ENCODE results near the gene DNAJC15. TPM values are rescaled to one million over a fixed set of nuclear protein-coding genes. Genes with fewer than 3 reads are reported as not detected.
"Not testable (repeated sequence)": the region's sequence is repeated elsewhere in the genome, so short reads cannot be mapped to it uniquely, and the experiment has no call there.

DNAJC15 gene
- polyA plus RNA-seq, 3 donors from 2014 or later = 10.3 to 22.4 (median 22.3) TPM

- Mint-ChIP-seq H3K4me3 (no peak overlapping the region), H3K27ac (no peak overlapping the region), H3K27me3 (ENCODE audit: low read depth in 3 of 3) (no peaks in the 10 kb centered on the region), H3K4me1 (peaks cover 15 to 19% of the 10 kb centered on the region in 2 donors), H3K9me3 (no peaks in the 10 kb centered on the region), H3K36me3 (peaks cover 5 to 16% (median 7%) of the 10 kb centered on the region in 3 donors)
- no peak for DNase-seq
These were observed 38.3 kb downstream of the DNAJC15 start for GRCh38 chr13:43061496-43062280.

- DNase-seq = no peak
- Mint-ChIP-seq H3K27ac (peak overlapping the region in 3 of 6 donors; percentile 32 to 44 (median 40)), H3K9me3 (no peaks in the 10 kb centered on the region), H3K36me3 (peaks cover 4 to 15% (median 7%) of the 10 kb centered on the region in 3 donors), H3K4me1 (peaks cover 14 to 32% of the 10 kb centered on the region in 2 donors), H3K4me3 (no peak overlapping the region), H3K27me3 (ENCODE audit: low read depth in 3 of 3) (no peaks in the 10 kb centered on the region)
These were observed 48.4 kb downstream of the DNAJC15 start for GRCh38 chr13:43071824-43072223.

- Mint-ChIP-seq H3K9me3 (no peaks in the 10 kb centered on the region), H3K4me3 (no peak overlapping the region), H3K27me3 (ENCODE audit: low read depth in 3 of 3) (no peaks in the 10 kb centered on the region), H3K4me1 (peaks cover 14 to 37% of the 10 kb centered on the region in 2 donors), H3K36me3 (peaks cover 4 to 15% (median 7%) of the 10 kb centered on the region in 3 donors), H3K27ac (no peak overlapping the region)
- no peak for DNase-seq
These were observed 49.0 kb downstream of the DNAJC15 start for GRCh38 chr13:43072394-43072793.

- Mint-ChIP-seq H3K36me3 (peaks cover under 1 to 9% (median 4%) of the 10 kb centered on the region in 3 donors), H3K27me3 (ENCODE audit: low read depth in 3 of 3) (no peaks in the 10 kb centered on the region), H3K27ac (peak overlapping the region in 3 of 6 donors; percentile 39 to 60 (median 60)), H3K9me3 (no peaks in the 10 kb centered on the region), H3K4me1 (peaks cover 14 to 37% of the 10 kb centered on the region in 2 donors), H3K4me3 (peak overlapping the region in 1 of 5 donors; percentile 29)
- DNase-seq = no peak
These were observed 51.6 kb downstream of the DNAJC15 start for GRCh38 chr13:43074824-43075510.

GRCh38 chr13:43075511-43075902 lies 52.1 kb downstream of the DNAJC15 start:
- Mint-ChIP-seq H3K4me1 (peaks cover 14 to 37% of the 10 kb centered on the region in 2 donors), H3K36me3 (peaks cover 5 to 11% (median 7%) of the 10 kb centered on the region in 3 donors)
- H3K27me3 Mint-ChIP-seq (ENCODE audit: low read depth in 3 of 3); H3K4me3 Mint-ChIP-seq; H3K9me3 Mint-ChIP-seq; DNase-seq; H3K27ac Mint-ChIP-seq: not testable (repeated sequence)

GRCh38 chr13:43077046-43077445 lies 53.7 kb downstream of the DNAJC15 start:
- Mint-ChIP-seq H3K27ac (no peak overlapping the region), H3K4me1 (peaks cover 10 to 37% of the 10 kb centered on the region in 2 donors), H3K9me3 (no peaks in the 10 kb centered on the region), H3K27me3 (ENCODE audit: low read depth in 3 of 3) (peaks cover 0 to under 1% (median 0%) of the 10 kb centered on the region in 3 donors), H3K4me3 (no peak overlapping the region), H3K36me3 (peaks cover 10 to 11% (median 10%) of the 10 kb centered on the region in 3 donors)
- DNase-seq = no peak

- no peak overlapping the region for H3K4me3 Mint-ChIP-seq
These were observed 54.1 kb downstream of the DNAJC15 start for GRCh38 chr13:43077461-43077860.

GRCh38 chr13:43077906-43078305 lies 54.5 kb downstream of the DNAJC15 start:
- Mint-ChIP-seq H3K36me3 (peaks cover 8 to 10% (median 10%) of the 10 kb centered on the region in 3 donors), H3K9me3 (no peaks in the 10 kb centered on the region), H3K4me1 (peaks cover 8 to 35% of the 10 kb centered on the region in 2 donors), H3K27me3 (ENCODE audit: low read depth in 3 of 3) (peaks cover 0 to 2% (median 0%) of the 10 kb centered on the region in 3 donors), H3K4me3 (no peak overlapping the region), H3K27ac (peak overlapping the region in 1 of 6 donors; percentile 32)
- DNase-seq = no peak

More at GRCh38 chr13:43077461-43077860, 54.1 kb downstream of the DNAJC15 start:
- no peaks in the 10 kb centered on the region for H3K9me3 Mint-ChIP-seq
- H3K4me1 Mint-ChIP-seq = peaks cover 8 to 37% of the 10 kb centered on the region in 2 donors
- H3K36me3 Mint-ChIP-seq = peaks cover 10 to 11% (median 10%) of the 10 kb centered on the region in 3 donors
- DNase-seq = no peak
- no peak overlapping the region for H3K27ac Mint-ChIP-seq
- H3K27me3 Mint-ChIP-seq (ENCODE audit: low read depth in 3 of 3) = peaks cover 0 to 2% (median 0%) of the 10 kb centered on the region in 3 donors

- Mint-ChIP-seq H3K4me1 (peaks cover 8 to 30% of the 10 kb centered on the region in 2 donors), H3K4me3 (no peak overlapping the region), H3K27ac (no peak overlapping the region), H3K27me3 (ENCODE audit: low read depth in 3 of 3) (peaks cover 0 to 2% (median 0%) of the 10 kb centered on the region in 3 donors), H3K9me3 (no peaks in the 10 kb centered on the region), H3K36me3 (peaks cover 6 to 10% (median 10%) of the 10 kb centered on the region in 3 donors)
- no peak for DNase-seq
These were observed 55.0 kb downstream of the DNAJC15 start for GRCh38 chr13:43078399-43078798.

- DNase-seq = no peak
- H3K4me3 Mint-ChIP-seq = no peak overlapping the region
- no peak overlapping the region for H3K27ac Mint-ChIP-seq
- peaks cover 6 to 10% (median 10%) of the 10 kb centered on the region in 3 donors for H3K36me3 Mint-ChIP-seq
- peaks cover 8 to 28% of the 10 kb centered on the region in 2 donors for H3K4me1 Mint-ChIP-seq
- H3K9me3 Mint-ChIP-seq = no peaks in the 10 kb centered on the region
- H3K27me3 Mint-ChIP-seq (ENCODE audit: low read depth in 3 of 3) = peaks cover 0 to 2% (median 0%) of the 10 kb centered on the region in 3 donors
These were observed 56.1 kb downstream of the DNAJC15 start for GRCh38 chr13:43079392-43079931.

- H3K4me1 Mint-ChIP-seq = peaks cover 3 to 22% of the 10 kb centered on the region in 2 donors
- H3K27ac Mint-ChIP-seq = no peak overlapping the region
- no peak for DNase-seq
- H3K4me3 Mint-ChIP-seq = no peak overlapping the region
- peaks cover 0 to 2% (median 0%) of the 10 kb centered on the region in 3 donors for H3K27me3 Mint-ChIP-seq (ENCODE audit: low read depth in 3 of 3)
- H3K9me3 Mint-ChIP-seq = no peaks in the 10 kb centered on the region
- H3K36me3 Mint-ChIP-seq = peaks cover 6 to 10% (median 10%) of the 10 kb centered on the region in 3 donors
These were observed 56.8 kb downstream of the DNAJC15 start for GRCh38 chr13:43080199-43080598.

- Mint-ChIP-seq H3K9me3 (no peaks in the 10 kb centered on the region), H3K4me3 (no peak overlapping the region), H3K27ac (peak overlapping the region in 1 of 6 donors; percentile 42), H3K36me3 (peaks cover 6 to 10% (median 10%) of the 10 kb centered on the region in 3 donors), H3K27me3 (ENCODE audit: low read depth in 3 of 3) (peaks cover 0 to 2% (median 0%) of the 10 kb centered on the region in 3 donors), H3K4me1 (peaks cover 0 to 8% of the 10 kb centered on the region in 2 donors)
- no peak for DNase-seq
These were observed 58.5 kb downstream of the DNAJC15 start for GRCh38 chr13:43081866-43082265.

GRCh38 chr13:43083750-43084149 lies 60.4 kb downstream of the DNAJC15 start:
- DNase-seq = no peak
- peaks cover 0 to 2% (median 0%) of the 10 kb centered on the region in 3 donors for H3K27me3 Mint-ChIP-seq (ENCODE audit: low read depth in 3 of 3)
- peaks cover 6 to 10% (median 10%) of the 10 kb centered on the region in 3 donors for H3K36me3 Mint-ChIP-seq
- peaks cover 11 to 20% of the 10 kb centered on the region in 2 donors for H3K4me1 Mint-ChIP-seq
- H3K4me3 Mint-ChIP-seq = no peak overlapping the region
- H3K27ac Mint-ChIP-seq = no peak overlapping the region
- H3K9me3 Mint-ChIP-seq = no peaks in the 10 kb centered on the region
